Fibroblast of mammary gland (primary cell): ENCODE data around the gene PIGT.

ENCODE experiments used
- DNase-seq: peaks from one replicate; pipeline ENCODE4 v3.0.0-alpha.2; 2010; ENCODE audit warnings: low read depth
- H3K4me3 ChIP-seq: 2 replicates; pipeline ENCODE4 v1.5.1; 2011; ENCODE audit warnings: low read depth, mild to moderate bottlenecking, low read length, moderate library complexity; ENCODE audit not compliant: control insufficient read depth
- CTCF ChIP-seq: conservative IDR thresholded peaks from 2 replicates; pipeline ENCODE4 v1.5.1; 2011; ENCODE audit warnings: low read depth, low read length, inconsistent platforms; ENCODE audit not compliant: control insufficient read depth, insufficient read depth

The PIGT gene

GRCh38 chr20:45416917-45417316 lies 976 bp downstream of the PIGT start:
- DNase-seq, result no peak
- H3K4me3 ChIP-seq, result peak overlapping the region; percentile 89
- TF ChIP-seq CTCF, result no peak

GRCh38 chr20:45419188-45420091 lies 3.5 kb downstream of the PIGT start:
- DNase-seq, result peak; percentile 100
- H3K4me3 ChIP-seq, result no peak overlapping the region

GRCh38 chr20:45420125-45420524 lies 4.2 kb downstream of the PIGT start:
- no peak for TF ChIP-seq CTCF

More at GRCh38 chr20:45419188-45420091, 3.5 kb downstream of the PIGT start:
- no peak for TF ChIP-seq CTCF

GRCh38 chr20:45423700-45424099 lies 7.8 kb downstream of the PIGT start:
- DNase-seq, result no peak
- no peak overlapping the region for H3K4me3 ChIP-seq
- no peak for TF ChIP-seq CTCF

More at GRCh38 chr20:45420125-45420524, 4.2 kb downstream of the PIGT start:
- no peak for DNase-seq
- H3K4me3 ChIP-seq, result no peak overlapping the region

GRCh38 chr20:45425561-45425960 lies 9.6 kb downstream of the PIGT start:
- no peak for DNase-seq
- H3K4me3 ChIP-seq, result no peak overlapping the region
- no peak for TF ChIP-seq CTCF

- DNase-seq, result no peak
- TF ChIP-seq CTCF, result no peak
- H3K4me3 ChIP-seq, result no peak overlapping the region
Observed at GRCh38 chr20:45426320-45427016, 10.5 kb downstream of the PIGT start.
